GM23338 (cell line): Measurements from ENCODE around the gene GPRIN2. TPM values are rescaled to one million over a fixed set of nuclear protein-coding genes. Genes with fewer than 3 reads are reported as not detected.

Experiments
- EZH2 ChIP-seq: fragments of 200-600 bp; sonication (generic); IDR thresholded peaks from one replicate; pipeline ENCODE4 v1.8.0; 2017; ENCODE audit warnings: antibody characterized with exemption, mild to moderate bottlenecking, low read depth; ENCODE audit not compliant: unreplicated experiment
- NANOG ChIP-seq: IDR thresholded peaks from 2 replicates; pipeline ENCODE4 v1.6.1; 2016; ENCODE audit warnings: antibody characterized with exemption, borderline replicate concordance
- STAT1 ChIP-seq: IDR thresholded peaks from one replicate; pipeline ENCODE4 v1.6.1; 2016; ENCODE audit warnings: antibody characterized with exemption; ENCODE audit not compliant: unreplicated experiment
- ZNF331 ChIP-seq: fragments of 250-450 bp; sonication (Bioruptor Pico); IDR thresholded peaks from 2 replicates; pipeline ENCODE4 v1.5.0; 2020; ENCODE audit warnings: low read depth, mild to moderate bottlenecking, moderate library complexity
- ZNF462 ChIP-seq: fragments of 250-450 bp; sonication (Bioruptor Pico); IDR thresholded peaks from 2 replicates; pipeline ENCODE4 v1.5.0; 2020; ENCODE audit warnings: mild to moderate bottlenecking, moderate library complexity
- polyA plus RNA-seq: library from polyadenylated mRNA; unstranded; fragments of >200 nt; fragmentation: Nextera tagmentation; extraction: Ambion mirVana; gene quantifications from 2 replicates; pipeline ENCODE4 v1.2.1, GENCODE V29; 2016
- total RNA-seq: library from RNA; depleted of rRNA; stranded (reverse); fragments of >200 nt; shearing (Covaris generic); gene quantifications from 2 replicates; pipeline ENCODE4 v1.2.3, GENCODE V29; 2014
- TF ChIP-seq, protein P1 (sequence below): IDR thresholded peaks from 2 replicates; pipeline ENCODE4 v1.6.1; 2016; ENCODE audit warnings: antibody characterized with exemption

GPRIN2 gene
- total and polyA plus RNA-seq, 2 experiments from 2014 or later = 2.9 to 28.5 TPM

GRCh38 chr10:46547541-46548497 lies 8.6 kb downstream of the GPRIN2 start (continued):
- no peak for TF ChIP-seq ZNF462 (CRISPR knock-in tag)
- TF ChIP-seq, protein P1, sequence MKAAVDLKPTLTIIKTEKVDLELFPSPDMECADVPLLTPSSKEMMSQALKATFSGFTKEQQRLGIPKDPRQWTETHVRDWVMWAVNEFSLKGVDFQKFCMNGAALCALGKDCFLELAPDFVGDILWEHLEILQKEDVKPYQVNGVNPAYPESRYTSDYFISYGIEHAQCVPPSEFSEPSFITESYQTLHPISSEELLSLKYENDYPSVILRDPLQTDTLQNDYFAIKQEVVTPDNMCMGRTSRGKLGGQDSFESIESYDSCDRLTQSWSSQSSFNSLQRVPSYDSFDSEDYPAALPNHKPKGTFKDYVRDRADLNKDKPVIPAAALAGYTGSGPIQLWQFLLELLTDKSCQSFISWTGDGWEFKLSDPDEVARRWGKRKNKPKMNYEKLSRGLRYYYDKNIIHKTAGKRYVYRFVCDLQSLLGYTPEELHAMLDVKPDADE = no peak
- TF ChIP-seq STAT1 = no peak
- TF ChIP-seq NANOG = no peak
- TF ChIP-seq EZH2 = no peak
- TF ChIP-seq ZNF331 = no peak
